HG02938 (cell line): Measurements from ENCODE around the gene ACVR2A.

Experiments
- ATAC-seq: cut with Tn5 transposase; IDR thresholded peaks from one replicate; pipeline ENCODE4 v1.9.1; 2021; ENCODE audit warnings: mild to moderate bottlenecking, moderate library complexity; ENCODE audit not compliant: unreplicated experiment

ACVR2A gene

DNA sequence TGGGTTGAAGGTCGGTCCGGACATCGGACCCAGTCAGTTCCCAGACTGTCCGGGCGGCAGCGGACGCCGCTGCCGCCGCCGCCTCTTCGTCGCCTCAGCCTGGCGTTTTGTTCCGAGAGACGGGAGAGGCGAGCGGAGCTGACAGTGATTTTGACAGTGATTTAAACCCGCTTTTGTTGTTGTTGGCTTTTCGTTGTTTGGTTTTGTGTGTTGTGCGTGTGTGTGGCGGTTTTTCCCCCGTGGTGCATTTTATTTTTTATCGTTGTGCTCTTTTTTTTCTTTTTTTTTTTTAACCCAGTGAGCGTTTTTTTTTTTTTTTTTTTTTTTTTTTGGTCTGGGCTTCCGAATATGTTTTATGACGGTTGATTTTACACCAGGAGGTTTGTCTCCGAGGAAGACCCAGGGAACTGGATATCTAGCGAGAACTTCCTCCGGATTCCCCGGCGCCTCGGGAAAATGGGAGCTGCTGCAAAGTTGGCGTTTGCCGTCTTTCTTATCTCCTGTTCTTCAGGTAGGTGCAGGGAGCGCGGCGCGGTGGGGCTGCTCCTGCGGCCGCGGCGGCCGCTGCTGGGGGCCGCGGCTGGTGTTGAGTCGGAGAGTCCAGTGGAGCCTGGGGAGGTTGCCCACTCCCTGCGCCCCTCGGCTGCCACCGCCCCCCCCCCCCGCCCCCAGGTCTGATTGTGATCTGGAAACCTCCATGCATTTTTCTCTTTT lies at the start of gene ACVR2A:
Gene ACVR2A, plus strand, starts transcription at position 333 of the 714 bp plus-strand sequence. Its CDS starts 124 bp downstream, at position 457.
- peak; percentile 32 for ATAC-seq

DNA sequence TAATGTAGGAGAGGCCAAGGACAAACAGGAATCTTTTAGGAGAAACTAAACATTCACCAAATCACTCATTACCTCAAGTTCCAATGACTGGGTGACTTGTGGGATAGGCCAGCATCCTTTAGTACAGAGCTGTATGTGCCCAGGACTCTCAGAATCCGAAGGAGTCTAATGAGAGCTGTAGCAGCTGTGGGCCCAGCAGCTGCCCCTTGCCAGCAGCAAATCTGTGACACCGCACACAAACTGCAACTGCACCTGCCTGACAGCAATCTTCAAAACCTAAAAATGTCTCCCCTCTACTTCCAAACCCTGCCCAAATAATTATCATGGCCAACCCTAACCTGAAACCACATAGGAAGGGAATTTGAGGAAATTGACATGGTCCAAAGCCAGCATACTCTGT lies 44.5 kb upstream of the ACVR2A start:
- no peak for ATAC-seq

DNA sequence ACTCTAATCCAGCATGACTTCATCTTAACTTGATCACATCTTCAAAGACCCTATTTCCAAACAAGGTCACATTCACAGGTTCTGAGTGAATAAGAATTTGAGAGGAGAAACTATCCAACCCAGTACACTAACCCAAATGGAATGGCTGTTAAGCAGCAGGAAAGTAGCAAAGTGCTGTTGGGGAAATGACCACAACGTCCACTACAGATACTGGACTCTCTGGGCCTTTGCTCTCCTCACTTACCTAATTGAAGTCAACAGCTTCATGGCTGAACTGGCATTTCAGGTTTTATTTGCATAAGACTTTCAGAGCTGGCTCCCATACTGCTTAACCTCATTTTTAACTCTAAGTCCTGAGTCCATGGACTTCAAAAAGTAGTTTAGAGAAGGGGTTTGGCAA lies 38.0 kb upstream of the ACVR2A start:
- no peak for ATAC-seq

DNA sequence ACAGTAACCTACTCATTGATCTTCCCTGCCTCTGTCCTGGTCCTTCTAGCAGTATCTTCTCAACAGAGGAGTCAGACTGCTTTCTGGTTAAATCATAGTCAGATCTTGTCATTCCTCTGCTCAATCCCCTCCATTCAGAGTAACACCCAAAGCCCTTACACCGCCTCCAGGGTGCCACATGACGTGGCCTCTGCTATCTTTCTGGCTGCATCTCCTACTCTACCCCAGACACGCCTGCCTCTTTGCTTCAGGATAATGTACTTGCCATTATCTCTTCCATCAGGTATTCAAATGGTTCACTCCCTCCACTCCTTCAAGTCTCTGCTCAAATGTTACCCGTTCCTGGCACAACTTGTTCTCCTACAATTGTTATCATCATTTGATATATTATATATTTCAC lies 36.3 kb upstream of the ACVR2A start:
- ATAC-seq, result no peak

DNA sequence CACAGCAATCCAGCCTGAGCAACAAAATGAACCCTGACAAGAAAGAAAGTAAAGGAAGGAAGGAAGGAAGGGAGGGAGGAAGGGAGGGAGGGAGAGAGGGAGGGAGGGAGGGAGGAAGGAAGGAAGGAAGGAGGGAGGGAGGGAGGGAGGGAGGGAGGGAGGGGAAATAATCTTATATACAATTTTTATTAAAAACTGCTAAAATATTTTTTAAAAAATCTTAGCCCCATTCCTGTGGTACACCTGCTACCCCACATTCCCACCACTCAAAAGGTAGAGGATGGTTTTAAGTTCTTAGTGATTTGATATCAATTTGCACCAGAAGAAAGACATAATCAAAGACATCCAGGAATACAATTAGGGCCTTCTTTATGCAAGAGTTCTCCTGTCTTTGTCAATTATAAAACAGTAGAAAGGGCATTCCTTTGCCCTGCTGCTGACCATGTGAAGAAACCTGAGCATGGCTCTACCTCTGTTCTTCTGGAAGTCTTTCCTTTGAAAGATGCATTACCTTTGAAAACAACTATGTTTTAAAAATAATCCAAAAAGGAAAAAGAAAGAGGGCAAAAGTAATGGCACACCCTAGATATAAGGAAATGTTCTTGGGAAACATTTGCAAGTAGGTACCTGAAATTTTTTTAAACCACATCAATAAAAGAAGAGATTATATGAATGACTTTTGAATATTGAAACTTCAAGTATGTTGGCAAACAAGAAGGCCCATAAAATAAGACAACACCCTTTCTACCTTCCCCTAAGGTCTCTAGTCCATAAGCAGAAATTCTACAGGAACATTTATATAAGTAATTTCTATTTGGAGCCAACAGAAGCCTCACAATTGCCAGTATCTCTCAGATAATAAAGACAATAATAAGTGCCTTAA lies 33.7 kb upstream of the ACVR2A start:
- no peak for ATAC-seq

DNA sequence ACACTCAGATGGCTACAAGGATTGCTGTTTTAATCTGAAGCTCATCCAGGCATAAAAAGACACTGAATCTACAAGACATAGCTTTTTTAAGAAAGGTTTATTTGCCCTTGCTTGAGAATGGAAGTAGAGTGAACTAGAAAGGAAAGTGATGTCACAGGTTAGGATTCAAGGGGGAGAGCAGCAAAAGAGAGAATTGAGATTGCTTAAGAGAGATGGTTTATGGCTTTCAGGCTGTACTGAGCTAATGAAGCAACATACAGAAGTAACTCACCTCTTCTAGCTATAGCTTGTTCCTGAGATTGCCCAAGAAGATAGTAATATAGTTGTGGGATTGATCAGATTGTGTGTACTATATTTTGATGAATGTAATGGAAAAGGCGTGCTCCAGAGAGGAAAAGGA lies 26.1 kb upstream of the ACVR2A start:
- no peak for ATAC-seq

DNA sequence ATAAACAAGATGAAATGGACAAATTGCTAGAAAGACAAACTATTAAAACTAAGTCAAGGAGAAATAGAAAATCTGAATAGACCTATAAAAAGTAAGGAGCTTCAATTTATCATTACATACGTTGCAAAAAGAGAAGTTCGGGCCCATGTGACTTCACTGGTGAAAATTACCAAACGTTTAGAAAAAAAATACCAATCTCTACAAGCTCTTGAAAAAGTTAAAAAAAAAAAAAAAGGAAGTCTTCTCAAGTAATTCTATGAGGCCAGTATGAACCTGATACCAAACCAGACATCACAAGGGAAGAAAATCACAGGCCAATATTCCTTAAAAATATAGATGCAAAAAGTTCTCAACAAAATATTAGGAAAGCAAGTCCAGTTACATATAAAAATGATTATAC lies 20.2 kb upstream of the ACVR2A start:
- no peak for ATAC-seq

DNA sequence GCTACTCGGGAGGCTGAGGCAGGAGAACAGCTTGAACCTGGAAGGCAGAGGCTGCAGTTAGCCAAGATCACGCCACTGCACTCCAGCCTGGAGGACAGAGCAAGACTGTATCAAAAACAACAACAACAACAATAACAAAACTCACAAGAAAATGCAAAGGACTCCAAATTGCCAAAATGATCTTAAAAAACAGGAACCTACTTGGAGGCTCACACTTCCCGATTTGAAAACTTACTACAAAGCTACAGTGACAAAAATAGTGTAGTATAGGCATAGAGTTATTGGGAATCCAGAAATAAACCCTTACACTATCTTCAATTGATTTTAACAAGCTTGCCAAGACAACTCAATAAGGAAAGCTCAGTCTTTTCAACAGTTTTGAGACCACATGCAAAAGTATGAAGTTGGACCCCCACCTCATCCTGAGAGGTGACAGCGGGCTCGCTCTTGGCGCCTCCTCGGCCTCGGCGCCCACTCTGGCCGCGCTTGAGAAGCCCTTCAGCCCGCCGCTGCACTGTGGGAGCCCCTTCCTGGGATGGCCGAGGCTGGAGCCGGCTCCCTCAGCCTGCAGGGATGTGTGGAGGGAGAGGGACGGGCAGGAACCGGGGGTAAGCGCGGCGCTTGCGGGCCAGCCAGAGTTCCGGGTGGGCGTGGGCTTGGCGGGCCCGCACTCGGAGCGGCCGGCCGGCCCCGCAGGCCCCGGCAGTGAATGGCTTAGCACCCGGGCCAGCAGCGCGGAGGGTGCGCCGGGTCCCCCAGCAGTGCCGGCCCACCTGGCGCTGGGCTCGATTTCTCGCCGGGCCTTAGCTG lies 18.3 kb upstream of the ACVR2A start:
- ATAC-seq, result no peak

DNA sequence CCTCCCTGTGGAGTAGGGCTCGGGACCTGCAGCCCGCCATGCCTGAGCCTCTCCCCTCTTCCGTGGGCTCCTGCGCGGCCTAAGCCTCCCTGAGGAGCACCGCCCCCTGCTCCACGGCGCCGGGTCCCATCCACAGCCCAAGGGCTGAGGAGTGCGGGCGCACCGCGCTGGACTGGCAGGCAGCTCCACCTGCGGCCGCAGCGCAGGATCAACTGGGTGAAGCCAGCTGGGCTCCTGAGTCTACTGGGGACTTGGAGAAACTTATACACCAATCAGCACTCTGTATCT lies 17.8 kb upstream of the ACVR2A start:
- ATAC-seq, result no peak

DNA sequence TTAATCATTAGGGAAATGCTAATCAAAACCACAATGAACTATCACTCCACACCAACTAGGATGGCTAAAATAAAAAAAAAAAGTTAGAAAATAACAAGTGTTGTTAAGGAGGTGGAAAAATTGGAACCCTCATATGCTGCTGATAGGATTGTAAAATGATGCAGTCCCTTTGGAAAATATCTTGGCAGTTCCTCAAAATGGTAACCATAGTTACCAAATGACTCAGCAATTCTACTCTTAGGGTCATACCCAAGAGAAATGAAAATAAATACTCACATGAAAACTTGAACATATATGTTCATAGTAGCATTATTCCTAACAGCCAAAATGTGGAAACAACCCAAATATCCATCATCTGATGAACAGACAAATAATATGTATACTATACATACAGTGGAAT lies 15.7 kb upstream of the ACVR2A start:
- no peak for ATAC-seq

DNA sequence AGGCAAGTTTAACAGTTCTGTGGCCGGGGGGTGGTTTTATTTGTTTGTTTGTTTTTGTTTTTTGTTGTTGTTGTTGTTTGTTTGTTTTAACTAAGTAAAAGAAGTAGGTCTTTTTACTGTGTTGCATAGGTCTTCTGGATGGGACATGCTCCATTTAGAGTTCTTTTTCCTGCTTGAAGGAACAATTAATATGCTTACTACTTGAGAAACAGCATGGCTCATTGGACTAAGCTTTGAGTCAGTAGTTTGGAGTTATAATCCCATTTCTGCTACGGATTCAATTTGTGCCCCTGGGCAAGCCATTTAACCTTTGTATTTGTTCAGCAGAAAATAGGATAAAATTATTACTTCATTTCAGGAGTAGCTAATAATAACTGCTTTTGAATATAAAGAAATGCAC lies 8.7 kb upstream of the ACVR2A start:
- no peak for ATAC-seq

DNA sequence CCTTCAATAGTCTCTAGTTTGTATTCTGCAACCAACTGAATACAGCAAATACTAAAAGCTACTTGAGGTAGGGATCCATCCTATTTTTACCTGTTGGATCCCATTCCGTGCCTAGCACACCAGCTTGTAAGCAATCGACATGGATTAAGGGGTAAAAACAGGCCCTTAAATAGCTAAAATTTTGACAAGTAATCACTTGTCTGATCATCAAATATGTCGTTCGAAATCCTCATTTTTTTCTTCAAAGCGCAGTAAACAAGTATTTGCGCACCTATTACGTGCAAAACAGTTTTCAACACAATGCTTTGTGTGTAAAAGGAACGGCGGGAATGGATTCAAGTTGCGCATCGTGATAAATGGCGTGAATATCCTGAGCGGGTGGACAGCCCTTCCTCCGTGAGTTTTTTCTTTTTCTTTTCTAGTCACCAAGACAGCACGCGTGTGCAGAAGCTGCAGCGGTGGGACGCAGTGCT lies 1.4 kb upstream of the ACVR2A start:
- no peak for ATAC-seq

DNA sequence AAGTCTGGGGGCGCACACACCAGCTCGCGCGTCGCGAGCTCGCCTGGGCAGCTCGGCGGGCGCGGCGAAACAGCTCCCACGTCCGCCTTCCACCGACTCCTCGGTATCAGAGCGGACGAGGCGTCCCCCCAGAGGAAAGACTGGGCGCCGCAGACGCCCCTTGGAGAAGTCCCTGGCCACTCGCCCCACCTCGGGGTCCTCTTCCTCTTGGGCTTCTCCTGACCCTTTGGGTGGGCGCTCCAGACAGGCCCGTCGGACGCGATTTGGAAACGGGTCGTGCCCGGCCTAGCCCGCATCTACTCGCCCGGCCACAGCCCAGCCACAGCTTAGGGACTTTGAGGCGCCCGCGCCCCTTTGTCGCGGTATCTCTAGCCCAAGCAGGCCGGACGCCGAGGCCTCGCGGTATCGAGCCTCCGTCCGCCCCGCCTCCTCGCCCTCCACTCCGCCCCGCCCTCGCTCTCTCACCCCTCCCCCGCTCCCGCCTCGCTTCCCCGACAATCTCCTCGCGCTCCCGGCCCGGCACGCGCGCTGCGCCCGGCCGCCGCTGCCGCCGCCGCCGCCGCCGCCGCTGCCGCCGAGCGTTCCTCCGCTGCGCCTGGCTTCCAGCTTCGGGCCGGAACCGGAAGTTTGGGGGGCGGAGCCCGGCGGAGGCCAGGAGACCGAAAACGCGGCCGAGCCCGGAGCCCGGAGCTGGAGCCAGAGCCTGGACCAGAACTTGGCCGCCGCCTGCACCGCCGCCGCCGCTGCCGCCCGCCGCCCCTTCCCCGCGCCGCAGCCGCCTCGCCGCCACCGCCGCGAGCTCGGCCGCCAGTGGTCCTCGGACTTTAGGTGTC lies 749 bp upstream of the ACVR2A start:
- ATAC-seq, result peak; percentile 75

DNA sequence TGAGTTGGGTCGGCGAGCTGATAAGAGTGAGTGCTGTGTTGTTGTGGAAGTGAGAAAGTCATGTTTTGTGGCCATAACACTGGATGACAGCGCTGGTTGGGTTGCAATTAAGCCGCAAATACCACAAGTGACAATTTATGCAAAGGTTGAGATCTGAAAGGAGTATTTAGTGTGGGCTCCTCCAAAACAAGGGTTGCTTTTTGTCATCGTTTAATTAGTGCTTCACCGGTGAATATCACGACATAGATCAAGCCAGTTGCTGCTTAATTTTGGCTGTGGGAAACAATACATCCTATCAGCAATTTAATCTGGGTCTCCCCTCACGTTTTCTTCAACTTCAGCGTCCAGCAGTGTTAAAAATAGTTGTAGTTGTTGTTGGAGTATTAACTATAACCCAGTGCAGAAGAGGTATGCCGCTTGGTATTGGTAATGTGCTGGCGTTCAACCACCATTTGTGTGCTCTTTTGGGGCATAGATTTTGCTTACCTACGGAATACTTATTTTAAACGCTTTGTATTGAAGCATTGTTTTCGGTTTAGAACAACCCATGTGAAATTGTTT lies 662 bp downstream of the ACVR2A start:
- ATAC-seq, result peak; percentile 55

DNA sequence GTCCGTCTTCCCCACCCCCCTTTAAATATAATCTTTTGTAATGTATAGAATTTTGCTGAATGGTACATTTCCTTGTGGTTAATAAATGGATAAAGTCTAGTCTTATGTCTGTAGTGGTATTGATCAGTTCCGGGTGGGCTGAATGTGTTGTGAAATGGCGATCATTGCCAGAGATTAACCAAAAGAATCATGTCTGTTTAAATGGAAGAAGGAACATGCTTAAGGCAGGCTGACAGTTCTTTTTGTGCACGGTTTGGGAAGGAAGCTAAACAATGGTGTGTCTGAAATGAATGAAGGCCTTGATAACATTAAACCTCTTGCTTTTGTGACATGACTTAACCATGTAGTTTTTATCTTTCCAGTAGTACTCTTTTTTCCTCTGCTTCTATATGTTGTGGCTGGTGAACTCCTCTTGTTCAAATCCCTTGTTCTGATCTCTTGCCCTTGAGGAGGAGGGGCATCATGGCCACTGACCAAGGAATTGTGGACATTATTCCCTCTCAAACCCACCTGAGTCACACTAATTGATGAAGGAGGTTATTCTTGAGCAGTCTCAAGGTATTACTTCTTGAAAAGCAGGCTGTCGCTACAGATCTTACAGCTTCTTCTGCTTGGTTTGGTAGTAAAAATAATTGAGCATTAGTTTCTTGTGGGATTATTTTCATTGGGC lies 1.7 kb downstream of the ACVR2A start:
- no peak for ATAC-seq

DNA sequence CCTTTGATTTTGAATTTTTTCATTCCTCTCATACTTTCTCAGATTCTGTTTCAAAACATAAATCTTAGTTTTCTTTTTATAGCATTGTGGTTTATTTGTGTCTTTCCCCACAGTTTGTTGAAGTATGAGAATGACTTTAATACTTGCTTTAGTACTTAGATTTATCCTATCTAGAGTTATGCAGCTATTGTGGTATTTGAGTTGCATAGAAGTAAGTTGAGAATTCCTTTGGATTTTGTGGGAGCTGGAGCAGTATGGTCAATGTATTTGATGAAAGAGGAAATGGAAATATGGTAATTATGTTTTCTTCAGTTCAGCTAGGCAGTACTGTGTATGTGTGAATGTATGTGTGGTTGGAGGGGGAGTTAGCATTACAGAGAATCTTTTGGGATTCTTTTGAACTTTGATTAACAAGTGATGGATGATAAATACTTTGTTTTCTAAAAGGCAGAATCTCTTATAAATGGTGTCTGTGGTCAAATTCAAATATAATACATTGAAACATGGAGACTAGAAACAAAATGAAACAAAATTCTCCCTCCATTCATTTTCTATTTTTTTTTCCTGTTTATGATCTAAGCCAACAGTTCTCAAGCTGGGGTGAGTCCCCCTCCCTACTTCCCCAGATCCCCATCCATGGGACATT lies 3.0 kb downstream of the ACVR2A start:
- no peak for ATAC-seq

DNA sequence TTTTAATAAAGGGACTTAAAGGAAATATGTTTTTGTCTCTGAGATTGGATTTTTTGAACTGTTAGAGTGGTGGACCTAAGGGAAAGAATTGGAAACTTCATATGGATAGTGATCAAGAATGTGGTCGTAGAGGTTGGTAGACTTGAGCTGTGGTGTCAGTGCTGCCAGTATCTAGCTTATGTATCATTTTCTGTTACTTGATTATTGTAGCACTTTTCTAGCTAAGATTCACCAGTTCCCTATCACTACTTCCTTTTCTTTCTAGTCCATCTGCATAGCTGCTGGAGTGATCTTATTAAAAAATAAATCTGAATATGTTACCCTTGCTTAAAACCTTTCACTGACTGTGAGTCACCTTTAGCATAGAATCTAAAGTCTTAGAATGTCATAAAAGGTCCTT lies 6.0 kb downstream of the ACVR2A start:
- ATAC-seq, result no peak

DNA sequence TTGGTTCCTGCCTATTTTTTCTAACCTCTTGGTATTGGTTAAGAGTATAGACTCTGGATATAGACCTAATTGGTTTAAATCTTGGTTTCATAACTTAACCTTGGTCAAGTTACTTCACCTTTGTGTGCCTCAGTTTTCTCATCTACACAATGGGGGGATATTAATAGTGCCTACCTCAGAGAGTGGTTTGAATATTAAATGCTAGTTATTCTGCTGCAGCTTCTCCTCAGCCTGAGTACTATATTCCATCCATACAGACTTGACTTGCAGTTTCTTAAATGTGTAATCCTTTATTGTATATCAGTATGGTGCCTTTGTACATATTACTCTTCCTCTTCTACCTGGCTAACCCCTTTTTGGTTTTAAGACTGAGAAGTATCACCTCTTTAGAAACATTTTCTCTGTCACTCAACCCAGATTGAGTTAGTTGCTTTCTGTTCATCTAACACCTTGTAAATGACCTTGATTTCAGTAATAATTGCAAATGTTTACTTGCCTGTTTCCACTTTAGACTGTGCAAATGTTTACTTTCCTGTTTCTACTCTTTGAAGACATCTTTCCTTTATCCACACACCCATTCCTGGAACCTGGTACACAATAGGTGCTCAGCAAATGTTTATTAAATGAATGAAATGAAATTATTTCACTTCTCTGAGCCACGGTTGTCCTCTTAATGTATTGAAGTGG lies 6.6 kb downstream of the ACVR2A start:
- no peak for ATAC-seq
